ENCODE results near the gene MFSD6L.
A peak's percentile ranks its signal among the peaks of the same experiment; 100 is the strongest.

MFSD6L gene

DNA sequence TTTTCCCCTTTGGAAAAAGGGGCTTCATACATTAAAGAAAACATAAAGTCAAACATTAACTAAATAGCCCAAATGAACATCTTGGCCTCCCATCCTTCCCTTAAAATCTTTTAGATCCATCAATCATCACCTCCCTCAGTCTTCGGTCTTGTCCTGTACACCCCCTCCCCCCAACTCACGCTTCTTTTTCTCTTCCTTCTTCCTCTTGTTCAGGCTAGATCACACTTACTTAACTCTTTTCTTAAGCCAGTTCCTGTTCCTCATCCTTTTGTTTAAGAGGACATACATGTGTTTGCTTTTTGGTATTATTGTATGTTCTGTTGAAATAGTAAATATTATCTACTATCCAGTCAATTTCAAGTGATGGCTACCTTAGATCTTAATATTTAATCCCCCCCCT lies 5.5 kb downstream of the MFSD6L start:
- DNase-seq (ENCODE audit: low read depth), result no peak

DNA sequence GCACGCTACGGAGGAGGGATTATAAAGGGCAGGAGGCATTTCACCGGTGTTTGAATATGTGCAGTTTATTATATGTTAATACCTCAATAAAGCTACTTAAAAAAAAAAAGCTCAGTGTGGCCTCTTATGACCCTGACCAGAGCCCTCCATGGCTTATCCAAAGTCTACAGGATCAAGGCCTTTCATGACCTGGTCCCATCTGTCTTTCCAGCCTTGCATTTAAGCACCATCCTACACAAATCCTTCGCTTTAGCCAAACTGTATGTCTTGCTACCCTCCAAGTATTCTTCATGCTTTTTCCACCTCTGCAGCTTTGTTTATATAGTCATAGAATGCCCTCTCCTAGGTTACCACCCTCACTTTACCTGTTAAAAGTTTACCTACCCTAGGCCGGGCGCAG lies 6.5 kb downstream of the MFSD6L start:
- DNase-seq (ENCODE audit: low read depth), result no peak

DNA sequence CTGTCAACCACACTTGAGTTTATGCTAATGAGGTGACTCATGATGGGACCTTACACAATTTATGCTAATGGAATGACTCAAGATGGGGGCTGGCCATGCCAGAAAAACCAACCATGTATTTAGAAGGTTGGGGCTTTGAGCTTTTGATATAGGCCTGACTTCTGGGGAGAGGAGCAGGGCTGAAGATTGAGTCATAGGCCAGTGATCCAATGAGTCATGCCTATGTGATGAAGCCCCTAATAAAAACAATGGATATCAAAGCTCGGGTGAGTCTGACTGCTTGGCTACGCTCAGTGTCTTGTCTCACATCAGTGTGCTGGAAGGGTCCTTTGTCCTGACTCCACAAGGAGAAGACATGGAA lies 7.3 kb downstream of the MFSD6L start:
- DNase-seq (ENCODE audit: low read depth), result no peak

DNA sequence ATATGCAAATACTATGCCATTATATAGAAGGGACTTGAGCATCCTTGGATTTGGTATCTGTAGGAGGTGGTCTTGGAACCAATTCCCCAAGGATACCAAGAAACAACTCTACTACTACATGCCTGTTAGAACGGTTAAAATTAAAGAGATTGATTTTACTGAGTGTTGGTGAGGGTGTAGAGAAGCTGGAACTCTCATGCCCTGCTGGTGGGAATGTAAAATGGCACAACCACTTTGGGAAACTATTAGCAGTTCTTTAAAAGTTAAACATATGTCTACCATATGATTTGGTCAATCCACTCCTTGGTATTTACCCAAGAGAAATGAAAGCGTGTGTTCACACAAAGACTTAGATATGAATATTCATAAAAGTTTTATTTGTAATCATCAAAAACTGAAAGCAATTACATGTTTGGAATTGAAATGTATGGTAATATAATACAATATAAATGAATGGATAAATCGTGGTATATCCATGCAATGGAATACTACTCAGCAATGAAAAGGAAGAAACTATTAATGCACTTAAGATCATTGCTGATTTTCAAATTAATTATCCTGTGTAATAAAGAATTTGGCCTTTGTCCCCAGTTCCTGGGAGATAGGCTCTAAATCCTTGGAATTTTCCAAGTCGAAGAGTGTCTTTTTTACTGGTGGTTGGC lies 7.8 kb downstream of the MFSD6L start:
- no peak for DNase-seq (ENCODE audit: low read depth)

DNA sequence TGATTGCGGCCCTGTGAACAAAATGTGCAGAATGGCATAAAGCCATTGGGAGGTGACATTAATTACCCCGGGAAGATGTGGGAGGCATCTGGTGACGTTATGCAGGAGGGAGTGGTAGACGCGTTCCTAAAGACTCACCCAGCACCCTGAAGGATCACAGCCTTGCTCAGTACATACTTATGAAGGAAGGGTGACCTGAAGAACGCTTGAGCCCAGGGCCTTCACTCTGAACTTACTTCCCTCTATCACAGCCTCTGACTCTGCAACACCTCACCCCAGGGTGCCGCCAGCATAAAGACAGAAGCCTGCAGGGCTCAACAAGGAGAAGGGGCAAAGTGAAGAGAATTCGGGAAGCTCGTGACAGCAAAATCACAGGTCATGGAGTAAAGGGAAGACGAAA lies 9.4 kb downstream of the MFSD6L start:
- no peak for DNase-seq (ENCODE audit: low read depth)

DNA sequence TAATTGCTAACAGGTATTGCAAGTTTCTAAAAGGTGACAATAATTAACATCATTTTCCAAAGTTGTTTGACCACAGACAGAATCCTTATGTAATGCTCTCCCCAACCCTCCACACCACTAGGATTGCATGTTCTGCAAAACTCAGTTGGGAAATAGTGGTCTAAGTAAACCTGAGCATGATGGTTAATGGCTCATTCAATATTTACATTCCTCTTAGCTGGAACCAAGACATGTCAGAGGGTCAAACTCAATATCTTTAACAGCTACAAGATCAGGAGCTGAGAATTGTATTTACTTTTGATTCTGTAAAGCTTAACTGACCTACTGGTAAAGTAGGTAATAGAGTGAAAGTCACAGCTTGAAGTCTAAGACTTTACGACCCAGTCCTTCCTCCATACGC lies 10.2 kb downstream of the MFSD6L start:
- no peak for DNase-seq (ENCODE audit: low read depth)

DNA sequence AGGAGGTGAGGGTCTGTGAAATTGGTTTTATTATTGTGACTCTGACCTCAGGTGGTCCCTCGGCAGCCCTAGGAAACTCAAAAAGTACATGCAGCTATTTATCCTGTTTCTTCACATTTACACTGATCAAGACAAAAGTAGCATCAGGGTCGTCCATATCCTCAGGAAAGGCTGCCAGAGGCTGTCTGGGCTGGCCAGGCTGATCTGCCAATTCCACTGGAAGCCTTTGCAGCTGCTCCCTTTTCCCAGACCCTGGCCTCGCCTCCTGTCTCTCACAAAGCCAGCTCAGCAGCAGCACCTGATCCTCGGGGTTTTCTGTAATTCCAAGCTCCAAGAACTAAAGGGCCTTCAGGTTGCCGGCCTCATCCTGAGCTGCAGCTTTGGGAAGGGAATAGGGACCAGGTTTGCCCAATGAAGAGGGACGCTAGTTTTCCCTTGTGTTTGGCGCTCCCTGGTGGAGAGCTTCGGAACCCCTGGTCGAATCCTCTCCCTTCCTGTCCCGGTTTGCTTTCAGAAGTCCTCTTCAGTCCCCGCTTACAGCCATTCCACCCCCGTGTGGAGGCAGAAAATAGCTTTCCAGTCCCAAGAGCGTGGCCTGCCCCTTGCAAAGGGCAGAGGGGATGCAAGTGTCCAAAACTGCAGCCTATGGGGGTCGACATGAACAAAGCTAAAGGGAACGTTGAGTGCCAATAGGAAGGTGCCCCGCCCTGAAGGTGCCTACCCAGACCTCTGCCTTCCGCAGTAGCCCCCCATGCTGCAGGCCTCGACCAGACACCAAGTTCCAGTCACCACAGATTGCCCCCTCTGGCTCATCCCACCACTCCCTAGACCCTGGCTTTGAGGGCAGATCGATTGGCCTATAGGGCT lies 13.4 kb downstream of the MFSD6L start:
- DNase-seq (ENCODE audit: low read depth), result peak; percentile 48

DNA sequence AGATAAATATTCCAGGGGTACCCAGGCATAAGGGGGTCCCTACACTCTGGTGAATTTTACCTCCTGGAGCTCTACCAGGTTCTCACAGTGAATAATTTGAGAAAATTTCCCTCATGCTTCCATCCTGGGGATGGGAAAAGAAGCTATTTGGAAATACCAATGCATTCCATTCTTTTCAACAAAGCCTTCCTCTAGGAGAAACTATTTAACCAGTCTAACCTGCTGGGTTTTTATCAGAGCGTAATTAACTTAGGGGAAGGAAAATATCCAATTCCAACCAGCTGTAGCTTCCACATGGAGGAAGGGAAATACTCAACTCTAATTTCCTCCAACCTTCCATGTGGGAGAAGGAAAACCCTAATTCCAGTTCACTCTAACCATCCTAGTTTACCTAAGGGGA lies 17.0 kb downstream of the MFSD6L start:
- DNase-seq (ENCODE audit: low read depth), result no peak

DNA sequence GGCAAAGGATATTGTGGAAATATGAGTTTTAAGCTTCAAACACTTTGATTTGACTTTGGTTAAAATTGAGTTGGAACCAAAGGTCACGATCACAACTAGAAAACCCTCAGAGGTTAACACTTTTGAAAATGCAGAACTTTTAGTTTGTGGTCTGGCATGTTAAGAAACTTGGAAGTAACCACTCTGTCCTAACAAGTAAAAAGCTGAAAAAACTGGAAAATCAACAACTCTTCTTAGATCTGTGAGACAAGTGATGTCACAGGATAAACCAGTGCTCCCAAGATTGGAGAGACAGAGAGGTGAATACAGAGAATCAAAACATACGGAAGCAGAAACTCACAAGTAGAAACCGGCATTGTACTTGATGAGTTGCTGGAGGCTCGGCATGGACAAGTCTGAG lies 17.4 kb downstream of the MFSD6L start:
- no peak for DNase-seq (ENCODE audit: low read depth)

DNA sequence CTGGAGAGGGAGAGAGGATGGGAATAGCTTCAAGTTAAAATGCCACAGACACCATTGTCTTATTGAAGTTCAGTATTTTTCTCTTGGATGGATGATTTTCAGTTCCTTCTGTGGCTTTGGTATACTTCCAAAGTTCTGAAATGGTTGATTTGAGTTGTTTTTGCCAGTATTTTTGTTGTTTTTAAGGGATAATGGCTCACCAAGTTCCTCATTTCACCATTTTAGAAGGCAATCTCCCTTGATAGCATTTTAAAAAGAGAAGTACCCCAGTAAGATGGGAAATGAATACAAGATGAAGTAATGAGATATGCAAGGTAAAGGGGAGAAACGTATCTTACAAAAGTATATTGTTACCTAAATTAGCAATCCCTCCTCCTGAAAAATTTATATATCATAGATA lies 22.3 kb downstream of the MFSD6L start:
- DNase-seq (ENCODE audit: low read depth), result no peak

DNA sequence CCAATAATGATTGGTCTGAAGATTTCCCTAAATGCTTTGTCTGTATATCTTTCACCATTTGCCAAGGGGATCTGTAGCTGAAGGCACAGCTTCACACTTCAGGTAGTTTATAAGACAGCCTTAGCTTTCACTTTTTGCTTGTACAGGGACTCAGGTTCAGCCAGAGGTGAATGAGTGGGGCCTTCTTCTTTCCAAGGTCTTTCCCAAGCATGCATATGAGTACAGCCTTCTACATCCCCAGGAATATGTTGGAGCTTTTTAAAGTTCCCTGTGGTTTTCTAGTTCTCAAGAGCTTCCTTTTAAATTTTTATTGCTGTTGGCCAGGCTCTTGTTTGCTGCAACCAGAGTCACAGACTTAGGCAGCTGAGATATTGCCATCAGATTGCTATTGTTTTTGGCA lies 22.9 kb downstream of the MFSD6L start:
- no peak for DNase-seq (ENCODE audit: low read depth)

DNA sequence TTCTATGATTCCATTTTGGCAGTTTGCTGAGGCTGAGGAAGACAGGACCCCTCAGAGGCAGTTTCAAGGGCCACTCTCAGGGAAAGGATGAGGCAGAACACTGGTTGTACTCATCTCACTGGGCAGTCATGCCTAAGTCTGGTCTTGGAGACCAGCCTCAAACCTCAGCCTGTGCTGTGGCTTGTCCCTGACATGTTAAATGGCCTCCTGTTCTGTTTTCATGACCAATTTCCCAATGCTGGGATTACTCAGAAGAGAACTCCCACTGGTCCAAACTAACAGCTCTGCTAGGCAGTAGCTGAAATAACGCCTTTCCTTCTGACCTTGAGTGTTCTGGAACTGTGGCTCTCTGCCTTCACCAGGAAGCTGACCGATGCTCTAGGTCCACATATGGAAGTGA lies 32.4 kb downstream of the MFSD6L start:
- no peak for DNase-seq (ENCODE audit: low read depth)

DNA sequence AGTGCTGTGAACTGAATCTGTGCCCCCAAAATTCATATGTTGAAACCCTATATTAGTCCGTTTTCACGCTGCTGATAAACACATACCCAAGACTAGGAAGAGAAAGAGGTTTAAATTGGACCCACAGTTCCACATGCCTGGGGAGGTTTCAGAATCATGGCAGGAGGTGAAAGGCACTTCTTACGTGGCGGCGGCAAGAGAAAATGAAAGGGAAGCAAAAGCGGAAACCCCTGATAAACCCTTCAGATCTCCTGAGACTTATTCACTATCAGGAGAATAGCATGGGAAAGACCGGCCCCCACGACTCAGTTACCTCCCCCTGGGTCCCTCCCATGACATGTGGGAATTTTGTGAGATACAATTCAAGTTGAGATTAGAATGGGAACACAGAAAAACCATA lies 37.2 kb downstream of the MFSD6L start:
- DNase-seq (ENCODE audit: low read depth), result no peak

DNA sequence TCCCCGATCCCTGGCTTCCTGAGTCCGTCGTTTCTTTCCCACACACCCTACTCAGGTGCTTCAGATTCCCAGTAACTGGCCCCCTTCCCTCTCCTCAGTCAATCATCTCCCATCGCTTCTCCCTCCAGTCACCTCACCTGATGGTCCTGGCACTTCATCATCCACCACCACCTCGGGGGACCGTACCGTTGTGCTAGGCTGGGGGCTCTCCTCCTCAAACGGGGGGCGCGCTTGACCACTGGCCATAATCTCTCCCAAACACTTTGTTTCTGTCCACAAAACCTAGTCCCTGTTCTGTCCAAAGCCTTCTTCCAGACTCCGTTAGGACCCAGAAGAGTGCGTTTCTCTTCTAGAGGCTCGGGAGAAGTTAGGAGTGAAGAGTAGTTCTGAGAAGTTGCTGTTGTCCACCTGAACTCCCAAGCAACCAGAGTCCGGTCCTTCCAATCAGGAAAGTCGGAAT lies 41.0 kb downstream of the MFSD6L start, which contains the start of gene SPDYE4:
Gene SPDYE4, minus strand, starts transcription at position 410 of the 460 bp plus-strand sequence. Its CDS starts 164 bp downstream, at position 246.
- DNase-seq (ENCODE audit: low read depth), result no peak

DNA sequence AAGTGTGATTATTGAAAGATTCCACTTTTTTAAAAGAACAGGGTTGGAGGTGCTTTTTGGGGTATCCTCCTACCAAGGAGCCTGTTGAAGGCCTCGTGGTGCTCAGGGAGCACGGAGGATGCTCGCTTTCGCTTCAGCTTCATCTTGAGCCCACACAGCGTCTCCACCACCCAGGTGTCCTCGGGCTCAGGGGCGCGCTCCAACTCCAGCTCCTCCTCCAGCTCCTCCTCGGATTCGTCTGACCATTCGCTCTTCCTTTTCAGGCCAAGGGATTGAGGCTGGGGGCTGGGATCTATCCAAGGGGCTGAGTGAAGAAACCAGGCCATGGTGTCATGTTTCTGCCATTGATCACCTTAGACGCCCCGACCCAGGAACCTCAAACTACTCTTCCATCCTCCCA lies 42.0 kb downstream of the MFSD6L start:
- DNase-seq (ENCODE audit: low read depth), result no peak

DNA sequence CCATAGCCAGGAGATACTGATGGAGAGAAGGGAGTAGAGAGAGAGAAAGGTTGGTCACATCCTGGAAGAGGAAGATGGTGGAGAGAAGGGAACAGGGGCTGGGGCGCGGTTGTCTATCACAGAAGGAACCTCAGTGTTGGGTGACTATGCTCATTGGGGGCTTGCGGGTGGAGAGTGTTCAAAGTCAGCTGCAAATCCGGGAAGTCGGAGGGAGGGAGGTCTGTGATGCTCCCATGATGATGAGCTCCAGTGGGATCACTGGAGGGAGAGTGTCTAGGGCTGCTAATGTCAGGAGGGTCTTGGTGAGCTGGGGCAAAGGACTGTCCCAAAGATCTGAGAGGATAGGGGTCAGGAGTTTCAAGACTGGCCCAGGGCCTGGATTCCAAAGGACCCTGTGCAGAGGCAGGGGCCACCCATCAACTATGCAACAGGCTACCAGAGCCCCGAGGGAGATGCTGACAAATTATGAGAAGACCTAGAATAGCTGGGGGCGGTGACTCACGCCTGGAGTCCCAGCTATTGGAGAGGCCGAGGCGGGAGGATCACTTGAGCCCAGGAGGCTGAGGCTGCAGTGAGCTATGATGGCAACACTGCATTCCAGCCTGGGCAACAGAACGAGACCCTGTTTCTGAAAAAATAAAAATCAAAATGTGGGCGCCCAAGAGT lies 43.4 kb downstream of the MFSD6L start:
- no peak for DNase-seq (ENCODE audit: low read depth)

DNA sequence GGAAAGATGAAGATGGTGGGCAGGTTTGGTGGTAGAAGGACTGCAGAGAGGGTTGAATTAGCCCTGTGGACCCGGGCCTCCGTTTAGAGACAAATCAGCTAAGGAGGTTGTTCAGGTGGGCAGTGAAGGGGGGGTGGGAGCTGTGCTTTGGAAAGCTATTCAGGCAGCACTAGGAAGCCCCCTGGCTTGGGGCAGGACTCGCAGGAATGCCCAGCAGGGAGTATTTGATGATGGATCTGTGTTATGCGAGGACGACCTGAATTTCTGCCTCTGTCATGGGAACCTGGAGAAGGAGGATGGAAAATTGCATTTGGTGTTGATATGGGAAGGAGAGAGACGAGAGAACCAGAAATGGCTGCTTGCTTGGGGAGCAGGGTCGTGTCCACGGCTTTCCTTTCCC lies 44.3 kb downstream of the MFSD6L start:
- DNase-seq (ENCODE audit: low read depth), result no peak

DNA sequence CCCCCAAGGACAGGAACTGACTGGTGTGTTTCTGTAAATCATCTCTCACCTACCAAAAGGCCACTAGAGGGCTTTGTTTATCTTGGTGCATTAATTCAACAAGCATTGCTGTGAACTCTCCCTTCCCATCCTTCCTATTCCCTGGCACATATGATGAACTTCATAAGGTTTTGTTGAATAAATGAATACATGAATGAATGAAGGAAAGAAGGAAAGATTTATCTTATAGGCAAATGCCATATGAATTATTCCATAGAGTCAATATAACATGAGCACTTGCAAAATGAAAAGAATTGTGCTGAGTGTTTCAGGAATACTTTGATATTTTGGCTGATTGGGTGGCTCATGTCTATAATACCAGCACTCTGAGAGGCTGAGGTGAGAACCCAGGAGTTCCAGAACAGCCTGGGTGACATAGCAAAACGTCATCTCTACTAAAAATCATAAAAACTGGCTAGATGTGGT lies 45.2 kb downstream of the MFSD6L start:
- DNase-seq (ENCODE audit: low read depth), result no peak

DNA sequence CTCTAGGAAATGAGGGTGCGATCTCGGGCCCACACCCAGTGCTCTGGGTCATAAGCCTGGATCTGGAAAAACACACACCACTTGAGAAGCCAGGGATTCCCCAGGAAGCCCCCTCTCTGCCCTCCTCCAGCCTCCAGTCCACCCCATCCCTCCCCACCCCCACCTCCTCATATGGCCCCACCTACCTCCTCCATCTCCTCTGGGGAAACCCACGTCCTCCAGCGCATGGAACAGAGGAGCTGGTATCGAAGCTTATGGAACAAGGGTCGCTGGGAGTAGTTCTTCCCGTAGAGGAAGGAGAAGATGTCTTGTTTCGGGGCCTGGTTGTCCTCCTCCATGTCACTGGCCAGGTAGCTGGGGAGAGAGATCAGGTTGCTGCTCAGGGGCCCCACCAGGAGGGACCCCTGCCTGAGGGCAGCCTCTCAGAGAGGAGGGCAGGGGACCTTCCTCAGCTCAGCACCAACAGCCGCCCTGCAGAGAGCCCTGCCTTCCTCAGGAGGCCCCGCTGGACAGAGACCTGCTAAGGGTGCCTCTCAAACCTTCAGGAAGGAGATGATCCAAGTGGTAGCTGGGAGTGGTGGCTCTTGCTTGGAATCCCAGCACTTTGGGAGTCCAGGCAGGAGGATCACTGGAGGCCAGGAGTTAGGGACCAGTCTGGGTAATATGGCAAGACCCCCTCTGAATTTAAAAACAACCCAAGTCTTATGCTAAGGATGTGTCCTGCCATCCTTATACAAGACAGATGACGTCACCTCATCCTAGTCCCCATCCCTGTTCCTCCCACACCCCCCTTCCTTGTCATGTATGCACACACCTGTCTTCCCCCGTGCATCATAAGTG lies 45.8 kb downstream of the MFSD6L start:
- no peak for DNase-seq (ENCODE audit: low read depth)

DNA sequence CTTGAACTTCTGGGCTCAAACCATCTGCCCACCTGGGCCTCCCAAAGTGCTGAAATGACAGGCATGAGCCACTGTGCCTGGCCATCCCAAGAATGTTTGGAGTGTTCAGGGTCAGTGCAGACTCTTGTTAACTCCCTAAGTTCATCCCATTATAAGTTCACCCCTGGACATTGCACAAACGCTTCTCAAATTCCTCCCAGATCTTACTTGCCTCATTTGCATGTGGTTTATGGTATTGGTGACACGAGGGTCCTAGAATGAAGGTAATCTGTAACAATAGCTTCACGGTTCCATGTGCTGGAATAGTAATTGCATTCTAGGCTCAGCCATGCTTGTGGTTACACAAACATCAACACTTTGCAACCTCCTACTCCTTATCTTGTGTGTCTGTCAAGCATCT lies 49.5 kb downstream of the MFSD6L start:
- no peak for DNase-seq (ENCODE audit: low read depth)

DNA sequence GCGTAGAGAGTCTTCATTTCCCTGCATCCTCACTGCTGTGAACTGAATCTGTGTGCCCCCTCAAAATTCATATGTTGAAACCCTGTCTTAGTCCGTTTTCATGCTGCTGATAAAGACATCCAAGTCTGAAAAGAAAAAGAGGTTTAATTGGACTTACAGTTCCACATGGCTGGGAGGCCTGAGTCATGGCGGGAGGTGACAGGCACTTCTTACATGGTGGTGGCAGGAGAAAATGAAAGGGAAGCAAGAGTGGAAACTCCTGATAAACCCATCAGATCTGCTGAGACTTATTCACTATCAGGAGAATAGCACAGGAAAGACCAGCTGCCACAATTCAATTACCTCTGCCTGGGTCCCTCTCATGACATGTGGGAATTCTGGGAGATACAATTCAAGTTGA lies 51.4 kb downstream of the MFSD6L start:
- no peak for DNase-seq (ENCODE audit: low read depth)

All from activated T-cell treated with anti-CD3 and anti-CD28 coated beads for 48 hours (primary cell).